ENCODE data around the gene SNRNP25. TPM values are rescaled to one million over a fixed set of nuclear protein-coding genes. Genes with fewer than 3 reads are reported as not detected.

The SNRNP25 gene
- total and polyA plus RNA-seq, 2 of the 8 experiments (the other 6 are each of a cell fraction or from before 2014, with no cell fraction given) = 53.0 to 58.4 TPM

DNA sequence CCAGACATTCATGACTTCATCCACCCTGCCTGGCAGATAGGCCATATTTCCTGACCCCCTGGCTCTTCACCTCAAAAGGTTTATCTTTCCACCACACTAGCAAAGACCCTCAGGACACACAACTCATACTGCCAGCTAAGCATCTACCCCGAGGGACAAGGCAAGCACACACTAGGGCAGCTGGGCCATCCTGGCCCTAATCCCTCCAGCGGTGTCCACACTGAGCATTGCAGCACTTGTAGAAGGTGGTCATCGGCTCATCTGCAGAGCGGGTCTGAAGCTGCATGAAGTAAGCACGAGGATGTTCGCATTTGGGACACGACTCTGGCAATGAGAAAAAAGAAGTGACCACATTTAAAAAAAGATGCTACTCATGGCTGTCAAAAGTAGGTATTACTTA is 6.4 kb upstream of the SNRNP25 start:
- H2AFZ ChIP-seq (ENCODE audit: low read length) = no peak overlapping the region
- no peak overlapping the region for H3K4me2 ChIP-seq (ENCODE audit: insufficient read depth in 1 of 2, low read depth in 2 of 2, low read length in 2 of 2)
- WGBS, 2 experiments (ENCODE audit: extremely low coverage in 1 of 2, insufficient coverage in 1 of 2, insufficient read length in 1 of 2, insufficient replicate concordance in 2 of 2, low coverage in 1 of 2, low lambda C conversion rate in 2 of 2, missing lambda C conversion rate in 1 of 2) = 96% methylated on average over 7 of the region's 7 CpGs; no CpG with 5 or more reads in 1 of the 2 experiments
- no peak overlapping the region for H3K14ac ChIP-seq (ENCODE audit: insufficient read length)
- DNase-seq (ENCODE audit: low read depth in 1 of 2, low spot score in 2 of 2) = no peak
- no peak overlapping the region for H3K9ac ChIP-seq (replicated peaks in 1 of 4; ENCODE audit: extremely low read depth in 1 of 4, low read depth in 3 of 4, low read length in 3 of 4)
- no peak overlapping the region for H2AK5ac ChIP-seq (ENCODE audit: low read depth, low read length)
- H2BK20ac ChIP-seq (ENCODE audit: low read length) = no peak overlapping the region
- no peak for FAIRE-seq
- TF ChIP-seq CTBP2 (IDR thresholded peaks at IDR 0.05; ENCODE audit: borderline replicate concordance, insufficient read depth, insufficient read length, low read length) (no peak), CHD1 (IDR thresholded peaks at IDR 0.05; ENCODE audit: low read depth, low read length) (no peak), HDAC2 (IDR thresholded peaks at IDR 0.05; ENCODE audit: borderline replicate concordance in 1 of 2, low read depth in 2 of 2, low read length in 2 of 2) (no peak), BCL11A (IDR thresholded peaks at IDR 0.05; ENCODE audit: low read depth in 2 of 2, low read length in 2 of 2) (no peak), SP2 (IDR thresholded peaks at IDR 0.05; ENCODE audit: low read length) (no peak)
- TF ChIP-seq, protein P1, sequence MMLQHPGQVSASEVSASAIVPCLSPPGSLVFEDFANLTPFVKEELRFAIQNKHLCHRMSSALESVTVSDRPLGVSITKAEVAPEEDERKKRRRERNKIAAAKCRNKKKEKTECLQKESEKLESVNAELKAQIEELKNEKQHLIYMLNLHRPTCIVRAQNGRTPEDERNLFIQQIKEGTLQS (IDR thresholded peaks at IDR 0.05; ENCODE audit: insufficient read depth, low read depth, low read length) = no peak
- TF ChIP-seq, protein P2, sequence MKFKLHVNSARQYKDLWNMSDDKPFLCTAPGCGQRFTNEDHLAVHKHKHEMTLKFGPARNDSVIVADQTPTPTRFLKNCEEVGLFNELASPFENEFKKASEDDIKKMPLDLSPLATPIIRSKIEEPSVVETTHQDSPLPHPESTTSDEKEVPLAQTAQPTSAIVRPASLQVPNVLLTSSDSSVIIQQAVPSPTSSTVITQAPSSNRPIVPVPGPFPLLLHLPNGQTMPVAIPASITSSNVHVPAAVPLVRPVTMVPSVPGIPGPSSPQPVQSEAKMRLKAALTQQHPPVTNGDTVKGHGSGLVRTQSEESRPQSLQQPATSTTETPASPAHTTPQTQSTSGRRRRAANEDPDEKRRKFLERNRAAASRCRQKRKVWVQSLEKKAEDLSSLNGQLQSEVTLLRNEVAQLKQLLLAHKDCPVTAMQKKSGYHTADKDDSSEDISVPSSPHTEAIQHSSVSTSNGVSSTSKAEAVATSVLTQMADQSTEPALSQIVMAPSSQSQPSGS (IDR thresholded peaks at IDR 0.05; ENCODE audit: low read length) = no peak
- H4K8ac ChIP-seq (ENCODE audit: extremely low read depth, insufficient read depth, low read length) = no peak overlapping the region
- no peak overlapping the region for H2BK120ac ChIP-seq (replicated peaks; ENCODE audit: low read depth, low read length)
- no peak overlapping the region for H2BK5ac ChIP-seq (ENCODE audit: low read depth, low read length)
- no peak overlapping the region for H3K4me3 ChIP-seq (ENCODE audit: extremely low read depth in 1 of 4, insufficient read depth in 2 of 4, low read depth in 3 of 4, low read length in 4 of 4)
- no peaks in the 10 kb centered on the region for H3K9me3 ChIP-seq (ENCODE audit: insufficient read depth in 2 of 2, low read depth in 1 of 2, low read length in 1 of 2)
- H2BK15ac ChIP-seq (ENCODE audit: low read length) = no peak overlapping the region
- no peak overlapping the region for H3K27ac ChIP-seq (ENCODE audit: low read depth, low read length)
- no peaks in the 10 kb centered on the region for H3K23me2 ChIP-seq (ENCODE audit: low read depth, low read length)
- CTCF ChIA-PET (ENCODE audit: partially characterized antibody) = interaction anchor here (1.0 to 2.4 kb wide), 3 partner anchors 18 to 141 kb away, joined by 3 to 8 read pairs (median 3); no protein-coding TSS in a partner anchor
- no peak overlapping the region for H4K5ac ChIP-seq (ENCODE audit: insufficient read length, low read depth, low read length)
- no peak overlapping the region for H4K91ac ChIP-seq (replicated peaks; ENCODE audit: insufficient read length, low read length)
- POLR2A ChIA-PET (ENCODE audit: partially characterized antibody) = interaction anchor here (1.6 kb wide), 2 partner anchors 9 to 13 kb away, joined by 3 to 5 read pairs; no protein-coding TSS in a partner anchor
- H3K56ac ChIP-seq (replicated peaks; ENCODE audit: insufficient read length, low read depth, low read length) = no peak overlapping the region
- H3K79me2 ChIP-seq (ENCODE audit: control insufficient read depth in 1 of 2, insufficient read depth in 2 of 2, low read length in 2 of 2) = peaks cover 3 to 26% of the 10 kb centered on the region in 2 experiments; a peak in 2 of 4 replicates
- no peak overlapping the region for H2BK12ac ChIP-seq (ENCODE audit: low read depth, low read length)
- no peaks in the 10 kb centered on the region for H3K27me3 ChIP-seq (replicated peaks in 1 of 4; ENCODE audit: control insufficient read depth in 3 of 4, extremely low read depth in 1 of 4, insufficient read depth in 3 of 4, low read length in 3 of 4)
- peaks cover 26 to 70% (median 51%) of the 10 kb centered on the region in 4 experiments for H3K36me3 ChIP-seq (ENCODE audit: control insufficient read depth in 2 of 4, insufficient read depth in 4 of 4, low read length in 3 of 4)
- H3K4me1 ChIP-seq (replicated peaks in 1 of 4; ENCODE audit: control insufficient read depth in 3 of 4, insufficient read depth in 4 of 4, low read length in 3 of 4) = no peaks in the 10 kb centered on the region
- H3K18ac ChIP-seq (ENCODE audit: extremely low read depth, low read length) = no peak overlapping the region
- no peak overlapping the region for H3K23ac ChIP-seq (ENCODE audit: insufficient read length)
- H3K4ac ChIP-seq (replicated peaks; ENCODE audit: insufficient read length, low read depth, low read length) = no peak overlapping the region
- H4K20me1 ChIP-seq (replicated peaks in 1 of 2; ENCODE audit: control insufficient read depth in 1 of 2, insufficient read depth in 2 of 2, low read length in 2 of 2) = peaks cover 0 to 12% of the 10 kb centered on the region in 2 experiments
- peaks cover 5% of the 10 kb centered on the region for H3K79me1 ChIP-seq (ENCODE audit: low read depth, low read length)
